ENCODE results near the gene CYP4F3. TPM values are rescaled to one million over a fixed set of nuclear protein-coding genes. Genes with fewer than 3 reads are reported as not detected.

The CYP4F3 gene
- total and polyA plus RNA-seq, 2 of the 13 experiments (the other 11 are each of a cell fraction or from before 2014, with no cell fraction given) = 17.8 to 22.8 TPM

DNA sequence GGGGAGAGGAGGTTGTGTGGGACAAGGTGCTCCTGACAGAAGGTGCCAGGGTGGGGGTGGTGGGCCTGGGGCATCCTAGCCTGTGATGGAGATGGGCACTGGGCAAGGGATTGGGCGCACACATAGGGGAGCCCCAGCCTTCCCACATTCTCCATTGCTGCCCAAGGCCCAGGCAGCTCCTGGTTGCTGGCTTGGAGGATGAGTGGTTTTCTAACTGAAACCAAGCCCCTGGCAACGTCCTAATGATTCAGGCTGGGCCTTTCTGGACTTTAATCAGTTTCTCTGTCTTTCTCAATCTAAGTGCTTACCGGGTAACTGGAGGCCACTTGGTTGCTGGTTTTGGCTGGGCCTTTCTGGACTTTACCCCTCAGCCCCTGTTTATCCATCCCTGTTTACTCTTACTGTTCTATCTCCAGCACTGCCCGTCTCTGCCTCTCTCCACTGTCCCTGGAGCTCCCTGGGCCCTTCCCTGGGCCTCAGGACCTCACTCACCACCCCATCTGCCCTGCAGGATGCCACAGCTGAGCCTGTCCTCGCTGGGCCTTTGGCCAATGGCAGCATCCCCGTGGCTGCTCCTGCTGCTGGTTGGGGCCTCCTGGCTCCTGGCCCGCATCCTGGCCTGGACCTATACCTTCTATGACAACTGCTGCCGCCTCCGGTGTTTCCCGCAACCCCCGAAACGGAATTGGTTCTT is 354 bp downstream of the CYP4F3 start (continued):
- TF ChIP-seq ZNF275 (CRISPR knock-in tag; IDR thresholded peaks at IDR 0.05; ENCODE audit: borderline replicate concordance) (no peak; the same call in 1 of the 2 replicates), FOXA1 (IDR thresholded peaks at IDR 0.05) (peak; percentile 52; the same call in 1 of the 2 replicates), FOXA1 (CRISPR knock-in tag; IDR thresholded peaks at IDR 0.05) (peak; percentile 91), SP4 (CRISPR knock-in tag; IDR thresholded peaks at IDR 0.05) (no peak), GATAD2A (CRISPR knock-in tag; IDR thresholded peaks at IDR 0.05) (peak; percentile 79), ZC3H4 (CRISPR knock-in tag; IDR thresholded peaks at IDR 0.05; ENCODE audit: borderline replicate concordance) (peak; percentile 42; the same call in 1 of the 2 replicates), ZNF546 (CRISPR knock-in tag; conservative IDR thresholded peaks at IDR 0.05) (no peak), SMYD3 (CRISPR knock-in tag; IDR thresholded peaks at IDR 0.05) (no peak), NR1H2 (CRISPR knock-in tag; IDR thresholded peaks at IDR 0.05; ENCODE audit: borderline replicate concordance, low read depth) (0 out of 2 replicates have a peak, but pooled peaks have one; percentile 44), EP300 (IDR thresholded peaks at IDR 0.05; ENCODE audit: low read depth in 2 of 2, low read length in 2 of 2) (peak in 1 of 2 experiments; percentile 78; a peak in 1 of 4 replicates), EP300 (CRISPR knock-in tag; IDR thresholded peaks at IDR 0.05; ENCODE audit: borderline replicate concordance) (0 out of 2 replicates have a peak, but pooled peaks have one; percentile 60), GLI4 (CRISPR knock-in tag; IDR thresholded peaks at IDR 0.05; ENCODE audit: borderline replicate concordance) (peak; percentile 4; the same call in 1 of the 2 replicates), ZBTB7B (CRISPR knock-in tag; IDR thresholded peaks at IDR 0.05) (peak; percentile 37; the same call in 1 of the 2 replicates), ZBTB25 (CRISPR knock-in tag; IDR thresholded peaks at IDR 0.05) (peak; percentile 70), CREM (IDR thresholded peaks at IDR 0.05) (peak; percentile 45; the same call in 1 of the 2 replicates), CREM (CRISPR knock-in tag; IDR thresholded peaks at IDR 0.05) (no peak), ZNF724P (CRISPR knock-in tag; IDR thresholded peaks at IDR 0.05; ENCODE audit: borderline replicate concordance) (peak; percentile 68; the same call in 1 of the 2 replicates), ZNF569 (CRISPR knock-in tag; IDR thresholded peaks at IDR 0.05; ENCODE audit: borderline replicate concordance) (no peak), STAT5B (CRISPR knock-in tag; IDR thresholded peaks at IDR 0.05) (no peak), CBX5 (CRISPR knock-in tag; IDR thresholded peaks at IDR 0.05; ENCODE audit: borderline replicate concordance) (peak; percentile 60; the same call in 1 of the 2 replicates), ZBTB37 (CRISPR knock-in tag; IDR thresholded peaks at IDR 0.05) (0 out of 2 replicates have a peak, but pooled peaks have one; percentile 29), YEATS2 (CRISPR knock-in tag; IDR thresholded peaks at IDR 0.05; ENCODE audit: borderline replicate concordance) (peak; percentile 75; the same call in 1 of the 2 replicates), MXI1 (IDR thresholded peaks at IDR 0.05; ENCODE audit: borderline replicate concordance, low read depth, low read length) (peak; percentile 22; the same call in 1 of the 3 replicates), MTA3 (CRISPR knock-in tag; IDR thresholded peaks at IDR 0.05) (no peak)
- TF ChIP-seq, protein P1, sequence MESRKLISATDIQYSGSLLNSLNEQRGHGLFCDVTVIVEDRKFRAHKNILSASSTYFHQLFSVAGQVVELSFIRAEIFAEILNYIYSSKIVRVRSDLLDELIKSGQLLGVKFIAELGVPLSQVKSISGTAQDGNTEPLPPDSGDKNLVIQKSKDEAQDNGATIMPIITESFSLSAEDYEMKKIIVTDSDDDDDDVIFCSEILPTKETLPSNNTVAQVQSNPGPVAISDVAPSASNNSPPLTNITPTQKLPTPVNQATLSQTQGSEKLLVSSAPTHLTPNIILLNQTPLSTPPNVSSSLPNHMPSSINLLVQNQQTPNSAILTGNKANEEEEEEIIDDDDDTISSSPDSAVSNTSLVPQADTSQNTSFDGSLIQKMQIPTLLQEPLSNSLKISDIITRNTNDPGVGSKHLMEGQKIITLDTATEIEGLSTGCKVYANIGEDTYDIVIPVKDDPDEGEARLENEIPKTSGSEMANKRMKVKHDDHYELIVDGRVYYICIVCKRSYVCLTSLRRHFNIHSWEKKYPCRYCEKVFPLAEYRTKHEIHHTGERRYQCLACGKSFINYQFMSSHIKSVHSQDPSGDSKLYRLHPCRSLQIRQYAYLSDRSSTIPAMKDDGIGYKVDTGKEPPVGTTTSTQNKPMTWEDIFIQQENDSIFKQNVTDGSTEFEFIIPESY (CRISPR knock-in tag; IDR thresholded peaks at IDR 0.05) = no peak

All from HepG2 (cell line).